Lower leg skin (tissue), 4 donors: ENCODE data around the gene GATA2. TPM values are rescaled to one million over a fixed set of nuclear protein-coding genes. Genes with fewer than 3 reads are reported as not detected.
A peak's percentile ranks its signal among the peaks of the same experiment; 100 is the strongest.

ENCODE experiments used
- DNase-seq, 2 donors: peaks; one replicate each; pipeline ENCODE4 v3.0.0-alpha.2; 2019; ENCODE audit warnings: low spot score in 2 of 2
- H3K4me3 ChIP-seq: fragments of 200-600 bp; sonication (generic); 2 replicates; pipeline ENCODE4 v1.5.1; 2017; ENCODE audit warnings: mild to moderate bottlenecking, low read depth; ENCODE audit not compliant: poor library complexity, severe bottlenecking
- POLR2A ChIP-seq, 2 donors: fragments of 450-650 bp; IDR thresholded peaks; one replicate each; pipeline ENCODE4 v1.6.1; 2016 to 2017; ENCODE audit warnings: antibody characterized with exemption in 2 of 2, mild to moderate bottlenecking in 1 of 2, moderate library complexity in 1 of 2
- WGBS, 2 donors: methylation state at CpG; one replicate each; pipeline ENCODE4 v1.1.5; 2018; 5-methylcytosine and 5-hydroxymethylcytosine counted together
- intact Hi-C: fragments of 100-400 bp; cut with DNase I; formaldehyde crosslinking; loops from one replicate; pipeline ENCODE4 v1.15.0; 2023; ENCODE audit warnings: low total_unique reads
- total RNA-seq, 4 donors: library from RNA; depleted of rRNA; stranded (reverse); fragments of >200 nt; gene quantifications; one replicate each; pipeline ENCODE4 v1.1.0, GENCODE V29; 2016
- TF ChIP-seq, protein P1 (sequence below), 3 donors: fragments of 450-650 bp; IDR thresholded peaks; one replicate each; pipeline ENCODE4 v1.5.1; 2016; ENCODE audit warnings: antibody characterized with exemption in 3 of 3, mild to moderate bottlenecking in 3 of 3, moderate library complexity in 2 of 3

The GATA2 gene
- total RNA-seq, 4 donors from 2014 or later = 2.3 to 9.3 (median 6.6) TPM

DNA sequence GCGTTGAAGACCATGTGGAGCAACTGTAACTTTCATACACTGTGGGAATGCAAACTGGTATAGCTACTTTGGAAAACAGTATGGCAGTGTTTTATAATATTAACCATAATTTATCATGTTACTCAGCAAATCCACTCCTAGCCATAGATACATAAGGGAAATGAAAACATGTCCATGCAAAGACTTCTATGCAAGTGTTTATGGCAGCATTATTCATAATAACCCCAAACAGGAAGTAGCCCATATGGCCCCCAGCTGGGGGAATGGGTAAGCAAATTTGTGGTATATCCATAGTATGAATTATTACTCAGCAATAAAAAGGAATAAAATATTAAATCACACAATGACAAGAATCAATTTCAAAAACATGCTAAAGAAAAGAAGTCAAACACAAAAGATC is 23.0 kb upstream of the GATA2 start:
- no peak overlapping the region for H3K4me3 ChIP-seq
- intact Hi-C loops = no loop called here
- TF ChIP-seq, protein P1, sequence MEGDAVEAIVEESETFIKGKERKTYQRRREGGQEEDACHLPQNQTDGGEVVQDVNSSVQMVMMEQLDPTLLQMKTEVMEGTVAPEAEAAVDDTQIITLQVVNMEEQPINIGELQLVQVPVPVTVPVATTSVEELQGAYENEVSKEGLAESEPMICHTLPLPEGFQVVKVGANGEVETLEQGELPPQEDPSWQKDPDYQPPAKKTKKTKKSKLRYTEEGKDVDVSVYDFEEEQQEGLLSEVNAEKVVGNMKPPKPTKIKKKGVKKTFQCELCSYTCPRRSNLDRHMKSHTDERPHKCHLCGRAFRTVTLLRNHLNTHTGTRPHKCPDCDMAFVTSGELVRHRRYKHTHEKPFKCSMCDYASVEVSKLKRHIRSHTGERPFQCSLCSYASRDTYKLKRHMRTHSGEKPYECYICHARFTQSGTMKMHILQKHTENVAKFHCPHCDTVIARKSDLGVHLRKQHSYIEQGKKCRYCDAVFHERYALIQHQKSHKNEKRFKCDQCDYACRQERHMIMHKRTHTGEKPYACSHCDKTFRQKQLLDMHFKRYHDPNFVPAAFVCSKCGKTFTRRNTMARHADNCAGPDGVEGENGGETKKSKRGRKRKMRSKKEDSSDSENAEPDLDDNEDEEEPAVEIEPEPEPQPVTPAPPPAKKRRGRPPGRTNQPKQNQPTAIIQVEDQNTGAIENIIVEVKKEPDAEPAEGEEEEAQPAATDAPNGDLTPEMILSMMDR (IDR thresholded peaks at IDR 0.05) = no peak
- no peak for TF ChIP-seq POLR2A (IDR thresholded peaks at IDR 0.05)
- DNase-seq = no peak
- 88 to 92% methylated on average over 1 of the region's 1 CpG for WGBS, 2 donors

DNA sequence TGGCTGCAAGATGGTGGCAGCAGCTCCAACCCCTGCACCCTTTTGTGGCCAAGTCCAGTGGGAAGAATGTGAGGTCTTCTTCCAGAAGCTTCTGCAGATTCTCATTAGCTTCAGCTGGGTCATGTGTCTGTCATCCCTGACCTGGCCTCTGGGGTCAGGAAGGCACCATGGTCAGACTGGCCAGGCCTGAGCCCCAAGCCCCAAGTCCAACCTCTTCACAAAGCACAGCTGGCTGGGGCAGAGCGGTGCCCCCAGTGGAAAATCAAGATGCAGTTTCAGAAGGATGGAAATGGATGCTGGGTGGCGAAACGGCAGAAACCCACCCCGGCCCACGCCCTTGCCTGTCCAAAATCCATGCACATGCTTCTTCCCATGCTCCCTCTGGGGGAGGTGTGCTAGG is 15.9 kb upstream of the GATA2 start:
- DNase-seq = peak in 1 of 2 donors; percentile 70
- 84 to 91% methylated on average over 5 of the region's 5 CpGs for WGBS, 2 donors
- TF ChIP-seq POLR2A (IDR thresholded peaks at IDR 0.05) = no peak
- TF ChIP-seq, protein P1 (IDR thresholded peaks at IDR 0.05) = no peak
- intact Hi-C loops = loop anchor here (10.0 kb wide), 1 partner anchor 414 kb away; no protein-coding TSS in a partner anchor
- H3K4me3 ChIP-seq = no peak overlapping the region

DNA sequence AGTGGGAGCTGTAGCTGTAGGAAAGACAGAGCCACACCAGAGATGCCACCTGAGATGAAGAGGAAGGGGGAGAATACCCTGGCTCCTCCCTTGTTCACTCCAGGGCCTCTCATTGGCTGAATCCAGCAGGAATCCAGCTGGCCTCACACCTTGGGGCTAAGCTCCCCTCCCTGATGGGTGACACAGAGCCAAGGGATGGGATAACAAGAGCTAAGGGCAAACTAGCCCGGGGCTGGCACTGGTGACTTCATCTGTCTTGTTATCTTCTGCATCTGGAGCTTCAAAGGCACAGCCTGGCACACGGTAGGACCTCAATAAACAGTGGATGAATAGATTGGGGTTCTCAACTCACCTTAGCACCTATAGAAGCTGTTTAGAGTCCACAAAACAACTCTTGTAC is 13.8 kb upstream of the GATA2 start:
- intact Hi-C loops = loop anchor here (10.0 kb wide), 1 partner anchor 412 kb away; no protein-coding TSS in a partner anchor
- no peak overlapping the region for H3K4me3 ChIP-seq
- no peak for TF ChIP-seq POLR2A (IDR thresholded peaks at IDR 0.05)
- TF ChIP-seq, protein P1 (IDR thresholded peaks at IDR 0.05) = no peak
- WGBS, 2 donors = 41 to 44% methylated on average over 2 of the region's 2 CpGs
- DNase-seq = peak in 1 of 2 donors; percentile 54

DNA sequence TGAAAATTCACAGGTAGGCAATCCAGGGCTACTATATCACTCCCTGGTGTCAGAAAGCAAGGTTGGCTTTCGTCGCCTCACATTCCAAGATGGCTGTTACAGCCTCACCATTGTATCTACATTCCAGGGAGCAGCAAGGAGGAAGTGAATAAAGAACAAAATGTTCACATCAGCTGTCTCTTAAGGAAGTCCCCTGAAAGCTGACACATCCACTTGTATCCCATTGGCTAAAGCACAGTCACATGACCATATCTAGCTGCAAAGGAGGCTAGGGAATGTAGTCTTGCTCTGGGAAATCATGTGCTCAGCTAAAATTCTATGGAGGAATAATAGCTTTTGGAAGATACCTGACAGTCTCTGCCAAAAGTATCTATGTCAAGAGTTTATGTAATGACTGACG is 12.8 kb upstream of the GATA2 start:
- no peak overlapping the region for H3K4me3 ChIP-seq
- intact Hi-C loops = loop anchor here (10.0 kb wide), 1 partner anchor 411 kb away; no protein-coding TSS in a partner anchor
- TF ChIP-seq, protein P1 (IDR thresholded peaks at IDR 0.05) = no peak
- TF ChIP-seq POLR2A (IDR thresholded peaks at IDR 0.05) = no peak
- no peak for DNase-seq
- WGBS, 2 donors = 73 to 92% methylated on average over 3 of the region's 3 CpGs

DNA sequence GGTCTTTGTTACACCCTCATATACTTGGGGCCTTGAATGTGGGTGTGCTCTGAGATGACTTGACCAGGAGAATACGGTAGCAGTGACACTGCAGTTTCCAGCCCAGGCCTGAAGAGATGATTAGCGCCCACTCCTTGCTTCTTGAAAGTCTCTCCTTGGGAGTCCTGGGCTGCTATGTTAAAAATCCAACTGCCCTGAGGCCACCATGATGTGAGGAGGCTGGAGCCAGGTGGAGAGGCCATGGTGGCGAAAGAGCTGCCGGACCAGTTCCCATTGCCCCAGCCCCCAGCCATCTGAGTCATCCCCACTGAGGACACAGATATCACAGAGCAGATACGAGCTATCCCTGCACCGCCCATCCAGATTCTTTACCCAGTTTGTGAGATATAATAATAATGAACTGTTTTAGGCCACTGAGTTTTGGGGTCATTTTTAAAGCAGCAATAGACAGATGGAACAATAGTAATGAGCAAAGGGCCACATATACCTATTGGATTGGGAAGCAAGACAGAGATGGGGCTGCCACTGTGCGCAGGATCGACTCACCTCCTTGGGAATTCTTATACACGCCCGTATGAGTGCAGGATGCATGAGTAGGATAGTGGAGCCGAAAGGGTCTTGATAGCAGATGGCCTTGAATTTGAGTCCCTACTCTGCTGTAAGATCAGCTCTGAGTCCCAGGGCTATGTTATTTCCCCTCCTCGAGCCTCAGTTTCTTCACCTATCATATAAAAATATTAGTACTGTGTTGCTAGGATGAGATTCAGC is 12.1 kb upstream of the GATA2 start:
- TF ChIP-seq, protein P1 (IDR thresholded peaks at IDR 0.05) = no peak
- no peak for TF ChIP-seq POLR2A (IDR thresholded peaks at IDR 0.05)
- peak in 1 of 2 donors; percentile 49 for DNase-seq
- no peak overlapping the region for H3K4me3 ChIP-seq
- WGBS, 2 donors = 85 to 89% methylated on average over 12 of the region's 12 CpGs
- intact Hi-C loops = loop anchor here (10.0 kb wide), 1 partner anchor 410 kb away; no protein-coding TSS in a partner anchor
